ENCODE measurements around the gene MPPED1.

MPPED1 gene

DNA sequence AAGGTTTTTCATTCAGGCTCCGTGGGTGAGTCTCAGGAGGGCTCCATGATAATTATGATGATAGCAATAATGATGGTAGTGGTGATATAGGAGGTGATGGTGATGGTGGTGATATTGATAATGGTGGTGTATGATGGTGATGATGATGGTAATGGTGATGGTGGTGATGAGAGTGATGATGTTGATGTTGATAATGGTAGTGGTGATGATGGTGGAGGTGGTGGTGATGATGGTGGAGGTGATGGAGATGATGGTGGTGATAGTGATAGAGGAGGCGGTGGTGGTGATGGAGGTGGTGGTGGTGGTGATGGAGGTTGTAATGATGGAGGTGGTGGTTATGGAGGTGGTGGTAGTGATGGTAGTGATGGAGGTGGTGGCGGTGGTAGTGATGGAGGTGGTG, 79.4 kb downstream of the MPPED1 start:
- no peak overlapping the region for H3K27ac ChIP-seq
- TF ChIP-seq CTCF (IDR thresholded peaks at IDR 0.05) (no peak), ZFX (IDR thresholded peaks at IDR 0.05; ENCODE audit: borderline replicate concordance) (no peak)

DNA sequence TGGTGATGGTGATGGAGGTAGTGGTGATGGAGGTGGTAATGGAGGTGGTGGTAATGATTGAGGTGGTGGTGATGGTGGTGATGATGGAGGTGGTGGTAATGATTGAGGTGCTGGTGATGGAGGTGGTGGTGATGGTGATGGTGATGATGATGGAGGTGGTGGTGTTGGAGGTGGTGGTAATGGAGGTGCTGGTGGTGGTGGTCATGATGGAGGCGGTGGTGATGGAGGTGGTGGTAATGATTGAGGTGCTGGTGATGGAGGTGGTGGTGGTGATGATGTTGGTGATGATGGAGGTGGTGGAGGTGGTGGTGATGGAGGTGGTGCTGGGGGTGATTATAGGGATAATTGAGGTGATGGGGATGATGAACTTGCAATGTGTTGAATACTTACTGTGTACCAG, 79.9 kb downstream of the MPPED1 start:
- no peak overlapping the region for H3K27ac ChIP-seq
- TF ChIP-seq ZFX (IDR thresholded peaks at IDR 0.05; ENCODE audit: borderline replicate concordance) (no peak), CTCF (IDR thresholded peaks at IDR 0.05) (no peak)

DNA sequence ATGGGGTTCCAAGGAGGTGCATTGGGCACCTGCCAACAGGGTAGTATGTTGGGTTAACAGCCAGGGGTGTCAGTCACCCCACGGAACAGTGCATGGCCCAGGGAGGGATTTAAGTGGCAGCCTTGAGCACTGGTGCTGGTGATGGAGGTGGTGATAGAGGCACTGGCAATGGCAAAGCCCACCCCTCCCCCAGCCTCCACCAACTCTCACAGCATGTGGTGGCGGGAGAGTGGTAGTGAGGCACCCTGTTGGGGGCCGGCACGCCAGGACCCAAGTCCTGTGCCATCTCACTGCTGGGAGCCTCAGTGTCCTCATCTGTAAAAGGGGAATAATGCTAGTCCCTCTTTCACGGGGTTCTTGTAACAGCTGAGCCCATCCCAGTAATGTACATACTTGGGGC, 81.5 kb downstream of the MPPED1 start:
- no peak for TF ChIP-seq ZFX (IDR thresholded peaks at IDR 0.05; ENCODE audit: borderline replicate concordance)
- TF ChIP-seq CTCF (IDR thresholded peaks at IDR 0.05) = no peak

DNA sequence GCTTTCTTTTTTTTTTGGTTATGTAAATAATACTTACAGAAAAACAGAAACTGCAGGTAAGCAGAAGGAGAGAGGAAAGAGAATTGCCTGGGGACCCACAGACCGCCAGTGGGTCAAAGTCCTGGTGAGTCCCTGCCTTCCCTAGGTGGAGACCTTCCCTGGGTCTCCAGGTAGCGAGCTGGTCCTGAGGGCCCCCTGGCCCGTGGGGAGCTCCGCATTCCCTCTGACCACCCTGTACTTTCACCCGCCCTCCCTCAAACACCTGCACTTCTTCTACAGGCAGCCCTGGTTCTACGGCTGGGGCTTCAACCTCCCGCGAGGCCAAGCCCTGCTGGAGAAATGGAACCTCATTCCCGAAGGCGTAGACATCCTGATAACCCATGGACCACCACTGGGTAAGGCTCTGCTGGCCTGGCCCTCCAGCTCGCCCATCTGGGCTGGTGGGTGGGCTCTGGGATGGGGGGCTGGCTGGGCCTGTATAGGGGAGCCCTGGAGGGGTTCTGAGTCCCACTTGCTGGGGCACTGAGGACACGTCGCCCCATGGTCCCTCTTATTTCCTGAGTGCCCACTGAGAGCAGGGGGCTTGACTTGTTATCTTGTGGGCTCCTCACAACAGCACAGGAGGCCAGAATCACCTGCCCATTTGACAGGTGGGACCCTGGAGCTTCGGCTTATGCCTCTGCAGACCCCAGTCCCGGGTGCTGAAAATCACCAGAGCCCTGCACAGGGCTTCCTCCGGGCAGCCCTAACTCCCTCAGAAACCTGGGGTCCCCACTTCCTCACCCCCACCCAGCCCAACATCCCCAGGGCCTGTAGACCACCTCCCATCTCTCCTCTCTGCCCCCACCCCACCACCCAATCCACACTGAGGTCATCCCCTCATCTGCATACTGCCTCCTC, 86.4 kb downstream of the MPPED1 start:
- no peak overlapping the region for H3K27ac ChIP-seq
- TF ChIP-seq CTCF (IDR thresholded peaks at IDR 0.05) = no peak
- TF ChIP-seq ZFX (IDR thresholded peaks at IDR 0.05; ENCODE audit: borderline replicate concordance) = no peak

More for the DNA sequence above, 81.5 kb downstream of the MPPED1 start:
- no peak overlapping the region for H3K27ac ChIP-seq

GRCh38 chr22:43498856-43499253, 87.0 kb downstream of the MPPED1 start:
- no peak for TF ChIP-seq ZFX (IDR thresholded peaks at IDR 0.05; ENCODE audit: borderline replicate concordance)
- TF ChIP-seq CTCF (IDR thresholded peaks at IDR 0.05) = no peak

DNA sequence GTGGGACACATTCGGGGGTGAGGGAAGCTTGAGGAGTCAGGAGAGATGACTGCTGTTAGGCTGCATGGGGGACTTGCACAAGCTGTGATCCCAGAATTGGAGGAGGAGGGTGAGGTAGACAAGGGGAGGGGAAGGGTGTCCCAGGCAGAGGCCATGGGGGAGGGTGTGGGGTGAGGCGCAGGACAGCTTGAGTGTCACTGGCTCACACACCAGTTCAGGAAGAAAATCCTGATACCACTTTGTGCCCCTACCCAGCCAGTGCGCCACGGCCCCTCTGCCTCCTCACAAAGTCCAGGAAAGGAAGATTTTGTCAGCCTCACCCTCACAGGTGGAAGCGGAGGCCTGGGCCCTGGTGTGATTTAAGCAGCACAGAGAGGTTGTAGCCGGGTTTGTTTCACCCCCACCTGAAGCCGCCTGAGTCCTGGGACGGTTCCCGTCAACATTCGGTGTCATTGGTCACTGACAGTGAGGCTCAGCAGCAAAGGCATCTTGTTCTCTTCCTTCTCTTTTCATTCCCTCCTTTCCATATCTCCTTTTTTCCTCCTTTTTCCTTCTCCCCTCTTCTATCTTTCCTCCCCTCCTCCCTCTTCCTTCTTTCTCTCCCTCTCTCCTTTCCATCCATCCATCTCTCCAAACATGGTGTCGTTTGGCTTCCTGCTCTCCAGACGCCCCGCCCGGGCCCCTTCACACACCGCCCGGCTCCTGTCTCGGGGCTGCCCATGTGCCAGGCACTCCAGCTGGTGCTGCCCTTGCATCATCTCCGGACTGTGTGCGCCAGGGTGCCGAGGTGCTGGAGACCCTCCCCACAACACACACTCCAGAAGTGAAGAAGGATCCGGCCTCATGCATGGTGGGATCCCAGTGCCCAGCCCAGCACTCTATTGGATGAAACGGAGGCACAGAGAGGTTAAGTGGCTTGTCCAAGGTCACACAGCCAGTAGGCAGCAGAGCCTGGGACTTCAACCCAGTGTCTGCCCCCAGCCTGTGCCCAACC, 89.3 kb downstream of the MPPED1 start:
- no peak for TF ChIP-seq CTCF (IDR thresholded peaks at IDR 0.05)
- no peak for TF ChIP-seq ZFX (IDR thresholded peaks at IDR 0.05; ENCODE audit: borderline replicate concordance)
- H3K27ac ChIP-seq = no peak overlapping the region

More at GRCh38 chr22:43498856-43499253, 87.0 kb downstream of the MPPED1 start:
- no peak overlapping the region for H3K27ac ChIP-seq
